GM18511 (cell line): ENCODE data around the gene CUBN.

ENCODE experiments used
- ATAC-seq: cut with Tn5 transposase; IDR thresholded peaks from one replicate; pipeline ENCODE4 v1.9.1; 2021; ENCODE audit warnings: mild to moderate bottlenecking, moderate library complexity; ENCODE audit not compliant: unreplicated experiment

CUBN gene

DNA sequence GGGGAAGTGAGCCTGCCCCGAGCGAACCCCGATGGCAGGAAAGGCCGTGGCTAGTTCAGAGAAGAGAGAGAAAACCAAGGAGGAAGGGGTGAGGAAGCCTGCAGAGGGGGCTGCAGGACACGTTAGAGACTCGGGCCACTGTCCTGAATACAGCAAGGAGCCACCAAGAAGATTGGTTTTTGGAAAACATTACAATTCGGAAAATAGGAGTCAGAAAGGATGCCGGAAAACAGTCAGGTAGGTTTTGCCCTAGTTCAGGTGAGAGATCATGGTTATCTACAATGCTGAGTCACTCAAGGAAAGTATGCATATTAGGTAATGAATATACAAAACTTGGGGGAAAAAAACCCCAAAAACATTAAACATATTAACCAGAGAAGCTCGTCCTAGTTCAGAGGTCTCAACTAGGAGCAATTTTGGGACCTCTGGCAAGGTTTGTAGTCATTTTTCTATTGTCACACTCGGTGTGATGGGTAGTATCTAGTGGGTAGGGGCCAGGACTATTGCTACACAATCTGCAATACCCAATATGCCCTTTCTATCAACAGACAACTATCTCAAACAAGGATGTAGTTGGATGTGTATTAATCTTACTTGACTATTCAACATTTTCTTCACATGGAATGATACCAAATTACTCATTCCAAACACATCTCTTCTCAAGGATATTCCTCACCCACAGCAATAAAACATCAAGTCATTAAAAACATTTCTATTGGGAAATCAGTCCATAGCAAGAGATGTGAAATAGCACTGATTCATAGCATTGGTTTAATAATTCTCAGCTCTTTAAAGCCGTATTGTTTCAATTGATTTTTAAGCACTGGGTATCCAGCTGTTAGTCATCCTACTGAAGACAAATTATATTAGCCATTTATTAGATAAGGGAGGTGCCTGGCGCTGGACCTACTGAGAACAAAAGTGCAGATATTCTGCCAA lies 238.0 kb downstream of the CUBN start:
- no peak for ATAC-seq

DNA sequence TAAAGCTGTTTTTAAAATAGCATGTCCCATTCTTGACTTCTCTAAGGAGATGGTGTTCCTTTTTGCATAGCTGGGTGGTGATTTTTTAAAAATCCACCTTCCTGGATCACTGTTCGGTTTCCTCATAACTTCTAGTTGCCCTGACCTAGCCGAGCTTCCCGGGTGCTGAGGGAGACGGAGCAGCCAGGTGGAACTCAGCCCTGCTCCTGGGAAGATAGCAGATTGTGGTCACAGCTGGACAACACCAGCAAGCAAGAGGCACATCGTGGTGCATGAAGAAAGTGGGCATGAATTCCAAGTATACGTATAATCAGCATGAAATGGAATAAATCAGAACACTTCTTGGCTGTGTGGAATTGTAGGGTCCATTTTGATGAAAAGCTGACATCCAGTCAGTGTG lies 238.9 kb downstream of the CUBN start:
- no peak for ATAC-seq

DNA sequence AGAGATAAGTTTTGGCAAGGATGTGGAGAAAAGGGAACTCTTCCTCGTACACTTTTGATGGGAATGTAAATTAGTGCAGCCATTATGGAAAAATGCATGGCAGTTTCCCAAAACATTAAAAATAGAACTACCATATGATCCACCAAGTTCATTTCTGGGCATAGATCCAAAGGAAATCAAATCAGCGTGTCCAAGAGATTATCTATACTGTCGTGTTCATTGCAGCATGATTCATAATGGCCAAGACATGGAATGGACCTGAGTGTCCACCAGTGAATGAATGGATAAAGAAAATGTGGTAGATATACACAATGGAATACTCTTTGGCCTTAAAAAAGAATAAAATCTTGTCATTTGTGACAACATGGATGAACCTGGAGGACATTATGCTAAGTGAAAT lies 242.0 kb downstream of the CUBN start:
- no peak for ATAC-seq

DNA sequence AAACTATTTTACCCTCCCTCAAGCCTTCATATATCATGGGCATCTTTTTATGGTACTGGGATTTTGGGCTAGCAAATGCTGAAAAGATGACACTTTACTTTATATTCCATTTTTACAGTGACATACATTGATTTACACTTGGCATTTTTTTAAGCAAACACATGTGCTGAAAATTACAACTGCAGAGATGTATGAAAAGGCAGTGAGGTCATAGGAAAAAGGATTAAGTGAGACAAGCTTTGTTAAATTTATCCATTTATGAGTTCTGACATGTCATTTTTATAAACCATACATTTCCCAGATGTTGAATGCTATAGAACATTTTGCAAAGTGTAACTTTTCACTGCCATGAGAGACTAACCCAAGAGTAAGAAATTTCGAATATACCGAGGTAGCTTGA lies 243.6 kb downstream of the CUBN start:
- ATAC-seq, result no peak

DNA sequence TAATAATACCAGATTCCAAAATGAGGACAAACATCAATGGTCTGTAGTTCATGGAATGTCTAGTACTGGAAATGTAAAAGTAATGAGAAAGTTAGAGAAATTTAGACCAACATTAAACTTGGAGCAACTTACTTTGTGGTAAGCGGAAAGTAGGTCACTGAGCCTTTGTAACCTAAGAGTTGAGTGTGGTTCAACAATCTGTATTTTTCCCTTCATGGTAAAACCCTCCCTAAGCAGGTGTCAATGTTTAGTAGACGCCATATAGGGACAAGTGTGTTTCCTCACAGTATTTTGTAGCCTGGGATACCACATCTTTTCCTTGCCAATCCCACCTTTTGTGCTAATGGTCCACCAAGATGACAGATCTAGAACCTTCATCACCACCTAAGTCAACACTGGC lies 245.1 kb downstream of the CUBN start:
- ATAC-seq, result no peak

DNA sequence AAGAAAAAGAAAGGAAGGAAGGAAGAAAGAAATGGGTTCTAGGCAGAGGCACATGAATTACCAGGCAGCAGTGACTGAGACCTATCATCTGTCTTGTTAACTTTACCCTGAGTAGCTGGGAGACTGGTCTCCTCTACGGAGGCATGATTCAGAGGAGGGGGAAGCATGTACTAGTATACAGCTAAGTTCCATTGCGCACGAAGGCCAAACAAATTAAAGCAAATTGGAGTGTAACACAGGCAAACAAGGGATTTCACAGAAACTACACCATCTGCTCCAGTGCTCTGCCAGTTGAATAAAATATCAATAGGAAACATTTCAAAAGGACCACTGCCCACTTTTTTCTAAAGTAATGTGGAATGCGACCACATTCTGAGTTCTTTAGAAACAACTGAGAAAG lies 246.5 kb downstream of the CUBN start:
- no peak for ATAC-seq

DNA sequence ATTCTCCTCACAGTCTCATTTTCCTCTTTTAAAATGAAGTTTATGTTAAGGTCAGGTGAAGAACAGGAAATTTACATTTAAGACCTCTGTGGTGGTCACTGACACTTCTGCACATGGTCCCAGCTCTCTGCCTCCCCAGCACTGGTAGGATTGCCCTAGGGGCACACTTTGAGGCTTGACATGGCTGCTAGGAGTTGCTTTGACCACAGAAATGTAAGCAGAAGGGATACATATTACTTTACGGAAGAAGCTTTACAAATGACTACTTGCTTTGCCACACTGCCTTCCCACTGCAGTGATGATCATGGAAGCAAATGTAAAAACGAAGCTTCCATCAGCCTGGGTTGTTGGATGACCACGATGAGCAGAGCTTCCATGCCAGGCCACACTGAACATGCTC lies 259.3 kb downstream of the CUBN start:
- no peak for ATAC-seq

DNA sequence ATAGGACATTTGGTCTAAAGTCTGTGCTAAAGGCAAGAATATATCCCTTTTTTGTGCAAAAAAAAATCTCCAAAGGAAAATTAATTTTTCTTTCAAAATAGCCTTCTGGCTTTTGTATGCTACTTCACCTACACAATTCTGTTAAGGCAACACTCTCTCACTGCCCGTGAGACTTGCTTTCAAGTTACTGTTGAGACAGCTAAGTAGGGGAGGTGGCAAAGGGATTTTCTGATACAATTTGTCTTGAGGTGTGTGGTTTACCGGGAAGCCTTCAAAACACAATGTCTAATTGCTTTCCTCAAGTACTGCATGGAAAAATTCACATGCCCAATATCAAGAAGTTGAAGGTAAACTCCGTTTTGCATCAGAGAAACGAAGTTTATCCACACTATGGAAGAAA lies 261.6 kb downstream of the CUBN start:
- no peak for ATAC-seq

DNA sequence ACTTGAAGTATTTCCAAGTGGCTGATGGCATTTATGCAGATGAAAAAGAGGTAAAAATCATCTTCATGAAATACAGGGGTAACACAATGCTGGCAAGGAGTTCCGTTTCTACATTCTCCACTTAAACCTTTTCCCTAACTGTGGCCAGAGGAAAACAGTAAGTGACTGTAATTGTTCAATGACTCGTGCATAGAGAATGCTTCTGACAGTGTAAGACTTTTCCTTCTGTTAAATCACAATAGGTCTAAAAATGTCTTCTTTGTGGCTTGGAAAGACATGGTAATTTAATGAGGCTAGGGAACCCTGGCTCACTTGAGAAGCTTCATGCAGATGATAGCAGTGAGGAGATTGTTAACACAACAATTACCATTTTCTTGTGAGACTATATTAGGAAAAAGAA lies 262.1 kb downstream of the CUBN start:
- no peak for ATAC-seq

DNA sequence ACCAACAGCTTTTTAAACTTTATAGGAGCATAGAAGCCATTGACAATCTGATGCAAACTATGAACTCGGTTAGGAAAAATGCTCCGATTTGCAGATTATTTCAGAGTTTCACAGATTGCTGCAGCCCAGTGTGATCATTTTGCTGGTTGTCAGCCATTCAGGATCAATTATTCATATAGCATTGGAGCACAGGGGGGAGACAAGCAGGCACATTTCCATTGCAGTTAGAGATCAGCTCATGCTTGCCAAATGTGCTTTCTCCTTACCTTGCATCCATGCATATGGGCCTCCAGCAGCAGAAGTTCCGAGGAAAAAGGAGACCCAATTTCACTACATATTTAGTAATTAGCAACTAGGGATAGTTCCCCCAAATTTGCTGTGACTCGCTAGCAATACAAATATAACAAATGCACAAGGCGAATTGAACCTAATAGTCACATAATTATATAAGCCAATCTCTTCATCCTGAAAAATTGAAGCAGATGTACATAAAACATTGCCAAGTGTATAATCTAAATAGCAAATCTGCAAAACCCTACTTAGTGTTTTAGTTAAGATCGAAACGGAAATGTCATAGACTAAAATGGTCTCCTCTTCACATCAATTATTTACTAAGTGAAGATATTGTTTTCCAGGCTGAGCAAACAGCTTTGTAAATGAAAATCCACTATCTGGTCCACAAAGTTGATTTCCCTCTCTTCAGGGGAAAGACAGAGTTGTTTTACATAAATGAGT lies 262.9 kb downstream of the CUBN start:
- ATAC-seq, result no peak

DNA sequence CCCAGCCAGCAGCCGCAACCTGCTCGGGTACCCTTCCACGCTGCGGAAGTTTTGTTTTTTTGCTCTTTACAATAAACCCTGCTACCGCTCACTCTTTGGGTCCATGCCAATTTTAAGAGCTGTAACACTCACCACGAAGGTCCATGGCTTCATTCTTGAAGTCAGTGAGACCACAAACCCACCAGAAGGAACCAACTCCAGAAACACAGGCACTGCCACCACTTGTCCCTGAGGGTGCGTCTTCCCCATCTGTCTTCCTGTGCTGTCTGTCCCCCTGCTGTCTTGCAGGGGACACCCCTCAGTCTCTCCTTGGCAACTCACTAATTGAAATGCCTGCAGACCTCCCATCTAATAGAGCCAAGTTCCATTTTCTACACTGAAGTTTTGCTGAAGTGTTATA lies 263.8 kb downstream of the CUBN start:
- ATAC-seq, result no peak

DNA sequence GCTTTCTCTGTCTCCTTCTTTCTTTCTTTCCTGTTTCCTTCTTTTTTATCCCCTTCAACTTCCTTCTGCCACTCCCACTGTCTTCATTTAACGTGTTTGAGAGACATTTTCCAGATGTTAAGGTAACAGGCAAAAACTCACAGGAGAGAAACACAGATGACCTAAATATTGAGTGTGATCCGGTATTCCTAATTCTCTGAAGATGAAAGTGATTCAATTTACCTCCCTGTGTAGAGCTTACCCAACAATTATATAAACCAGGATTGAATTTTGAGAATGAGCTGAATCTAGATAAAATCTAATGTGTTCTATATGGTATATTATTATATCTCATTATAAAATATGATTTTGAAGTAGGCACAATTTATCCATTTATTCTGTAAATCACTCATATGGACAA lies 265.8 kb downstream of the CUBN start:
- no peak for ATAC-seq

DNA sequence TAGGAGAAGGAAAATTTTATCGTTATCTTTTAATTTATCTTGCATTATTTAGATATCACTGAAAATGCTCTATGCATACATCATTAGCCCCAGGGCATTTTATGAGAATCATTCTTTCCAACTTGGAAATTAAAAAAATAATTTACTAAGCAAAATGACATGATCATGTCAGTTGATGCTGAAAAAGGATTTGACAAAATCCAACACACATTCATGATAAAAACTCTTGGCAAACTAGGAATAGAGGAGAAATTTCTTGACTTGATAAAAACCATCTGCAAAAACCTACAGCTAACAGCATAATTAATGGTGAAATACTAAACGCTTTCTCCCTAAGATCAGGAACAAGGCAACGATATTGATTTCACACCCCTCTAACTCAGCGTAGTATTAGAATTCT lies 272.2 kb downstream of the CUBN start:
- no peak for ATAC-seq

DNA sequence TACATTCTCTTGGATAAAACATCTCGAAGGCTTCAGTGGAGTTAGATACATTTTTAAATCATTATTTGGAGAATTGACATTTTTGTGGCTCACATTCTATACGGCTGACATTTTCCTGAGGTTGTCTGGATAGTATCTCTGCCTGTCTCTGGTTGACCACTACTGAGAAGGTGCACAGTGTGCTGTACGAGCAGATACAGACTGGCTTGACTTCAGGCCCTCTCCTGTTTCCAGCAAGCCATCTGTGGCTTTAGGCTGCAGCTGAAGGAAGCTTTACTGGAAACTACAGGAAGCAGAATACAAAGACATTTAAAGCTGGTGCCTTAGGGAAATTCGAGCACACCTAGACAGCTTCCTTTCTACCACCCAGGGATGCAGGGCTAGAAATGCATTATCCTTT lies 273.0 kb downstream of the CUBN start:
- no peak for ATAC-seq

DNA sequence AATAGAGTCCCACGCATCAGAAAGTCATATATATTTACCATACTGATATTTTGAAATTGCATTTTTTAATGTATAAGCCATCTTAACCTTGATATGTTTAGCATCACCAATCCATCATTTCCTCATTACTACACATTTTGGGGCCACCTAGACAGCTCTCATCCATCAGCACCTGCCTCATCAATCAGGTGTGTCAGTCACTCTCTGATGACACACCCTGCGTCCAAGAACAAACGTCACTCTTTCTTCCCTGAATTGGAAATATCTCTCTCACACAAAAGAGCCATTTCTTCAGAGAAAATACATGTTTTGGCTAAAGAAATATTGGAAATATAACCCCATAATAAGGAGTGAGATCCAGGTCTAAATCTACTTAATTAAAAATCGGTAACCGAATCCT lies 273.5 kb downstream of the CUBN start:
- ATAC-seq, result no peak

DNA sequence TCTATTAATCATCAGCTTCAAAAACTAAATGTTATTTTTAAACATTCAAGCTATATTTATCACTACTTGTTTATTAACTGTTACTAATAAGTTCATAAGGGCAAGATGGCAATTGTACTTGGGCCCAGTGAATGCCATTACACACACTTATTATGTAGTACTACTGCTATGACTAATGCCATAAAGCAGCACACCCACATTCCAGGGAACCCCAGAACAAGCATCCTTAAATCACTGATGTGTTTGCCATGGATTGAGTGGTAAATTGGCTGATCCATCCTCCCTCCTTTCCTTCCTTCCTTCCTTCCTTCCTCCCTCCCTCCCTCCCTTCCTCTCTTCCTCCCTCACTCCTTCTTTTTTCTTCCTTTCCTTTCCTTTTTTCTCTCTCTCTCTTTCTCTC lies 275.0 kb downstream of the CUBN start:
- no peak for ATAC-seq

DNA sequence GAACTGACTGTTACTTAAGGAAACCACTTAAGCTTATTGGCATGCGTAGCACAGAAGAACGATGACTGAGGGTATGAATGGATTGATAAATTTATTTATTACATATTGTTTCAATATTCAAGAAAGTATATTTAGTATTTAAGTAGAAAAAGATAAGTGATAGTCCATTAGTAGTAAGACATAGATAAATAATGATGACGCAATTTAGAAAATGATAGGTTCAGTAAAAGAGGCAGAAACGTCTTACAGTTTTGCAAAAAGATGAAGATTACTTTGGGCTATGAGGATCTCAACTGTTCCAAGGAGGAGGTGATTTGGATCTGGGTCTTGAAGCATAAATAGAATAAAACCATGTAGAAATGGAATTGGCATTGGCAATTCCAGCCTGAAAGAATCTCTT lies 275.8 kb downstream of the CUBN start:
- ATAC-seq, result no peak

DNA sequence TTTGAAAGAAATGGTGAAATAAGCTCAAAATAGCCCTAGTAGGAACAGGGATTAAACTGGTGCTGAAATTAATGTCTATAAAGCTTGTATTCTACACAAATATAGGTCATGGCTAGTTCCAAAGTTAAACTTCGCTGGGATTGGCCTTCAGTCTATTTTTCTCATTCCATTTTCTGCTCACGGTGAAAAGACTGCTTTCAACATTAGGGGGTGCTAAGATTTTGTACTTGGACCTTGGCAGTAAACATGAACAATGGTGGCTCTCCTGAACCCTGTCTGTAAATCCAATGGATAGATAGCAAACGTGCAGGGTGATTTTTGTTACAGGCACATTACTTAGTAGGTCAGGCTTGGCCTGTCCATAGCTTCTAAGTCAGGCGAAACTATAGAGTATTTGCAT lies 276.4 kb downstream of the CUBN start:
- no peak for ATAC-seq

DNA sequence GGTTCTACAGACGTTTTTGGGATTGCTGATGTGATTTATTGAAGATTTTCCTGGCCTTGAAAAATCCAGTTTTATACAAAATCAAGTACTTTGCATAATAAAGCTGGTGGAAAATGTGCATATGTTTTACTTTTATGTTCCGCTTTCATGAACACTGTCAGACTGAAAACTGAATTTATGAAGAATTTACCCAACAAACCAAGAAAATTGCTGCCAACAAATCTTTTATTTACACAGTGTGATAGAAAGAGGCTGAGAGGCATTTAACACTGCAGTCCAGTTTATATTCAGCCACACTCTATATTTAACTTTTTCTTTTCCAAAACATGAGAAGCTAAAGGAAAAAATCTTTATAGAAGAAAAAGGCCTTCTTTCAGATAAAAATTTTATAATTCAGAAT lies 277.0 kb downstream of the CUBN start:
- no peak for ATAC-seq

DNA sequence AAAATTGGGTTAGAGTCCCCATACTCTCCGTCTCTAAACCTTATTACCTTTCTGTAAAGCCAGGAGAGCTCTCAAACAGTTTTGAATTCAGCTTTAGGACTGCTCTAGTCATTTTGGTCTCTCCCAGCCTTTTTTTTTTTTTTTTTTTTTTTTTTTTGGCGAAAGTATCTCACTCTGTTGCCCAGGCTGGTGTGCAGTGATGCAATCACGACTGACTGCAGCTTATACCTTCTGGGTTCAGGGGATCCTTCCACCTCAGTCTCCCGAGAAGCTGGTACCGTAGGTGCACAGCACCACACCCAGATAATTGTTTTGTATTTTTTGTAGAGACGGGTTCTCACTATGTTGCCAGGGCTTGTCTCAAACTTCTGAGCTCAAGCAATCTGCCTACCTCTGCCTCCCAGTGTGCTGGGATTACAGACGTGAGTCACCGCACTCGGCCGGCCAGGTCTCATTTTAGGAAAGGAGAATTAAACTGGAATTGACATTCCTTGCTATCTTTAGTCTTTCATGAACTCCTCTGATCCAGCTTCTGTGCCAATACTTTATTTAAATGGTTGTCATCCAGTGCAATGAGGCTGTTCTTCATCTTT lies 281.0 kb downstream of the CUBN start:
- ATAC-seq, result no peak

DNA sequence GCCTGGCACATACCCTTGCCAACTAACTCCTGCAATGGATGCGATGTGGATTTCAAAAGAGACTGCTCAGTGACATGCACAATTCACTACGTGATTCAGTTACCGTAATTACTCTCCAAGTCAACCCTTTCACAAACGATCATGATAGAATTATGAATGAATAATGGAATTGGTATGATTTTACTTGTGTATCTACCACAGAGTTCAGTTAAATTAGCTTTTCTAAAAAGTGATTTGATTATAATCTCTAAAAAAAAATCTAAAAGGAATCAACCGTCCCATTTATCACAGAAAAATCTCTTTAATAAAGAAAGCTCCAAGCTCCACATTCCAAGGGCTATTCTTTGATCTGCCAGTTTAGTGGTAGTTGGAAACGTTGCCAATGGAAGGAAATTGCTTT lies 282.0 kb downstream of the CUBN start:
- ATAC-seq, result no peak

DNA sequence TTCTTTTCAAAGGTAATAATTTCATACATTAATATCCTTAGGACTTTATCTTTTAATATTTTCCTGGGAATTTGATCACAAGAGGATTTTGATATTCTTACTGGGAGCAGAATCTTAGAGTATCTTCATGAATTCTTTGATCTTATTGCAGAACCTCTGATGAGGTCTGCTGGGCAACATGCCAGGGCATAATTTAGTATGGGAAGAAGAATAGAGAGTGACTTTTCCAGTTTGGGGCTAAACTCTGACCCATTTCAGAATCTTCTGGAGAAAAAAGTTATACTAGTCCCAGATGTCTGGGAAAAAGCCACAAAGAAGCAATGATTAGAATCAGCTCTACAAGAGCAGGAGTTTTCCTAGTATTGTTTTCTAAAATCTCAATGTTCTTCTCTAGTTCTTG lies 284.4 kb downstream of the CUBN start:
- no peak for ATAC-seq
